Aorta (tissue), 5 donors: ENCODE measurements around the gene RAB4A. TPM values are rescaled to one million over a fixed set of nuclear protein-coding genes. Genes with fewer than 3 reads are reported as not detected.

ENCODE experiments used
- ATAC-seq: fragments of 200-7000 bp; cut with Tn5 transposase; one replicate; pipeline ENCODE4 v1.9.1; 2022; ENCODE audit warnings: moderate library complexity; ENCODE audit not compliant: low FRiP score
- DNase-seq, 2 donors: peaks; one replicate each; pipeline ENCODE4 v3.0.0-alpha.2; 2020
- H3K27ac ChIP-seq, 2 donors: one replicate each; pipeline ENCODE4 v1.5.1; 2013; ENCODE audit warnings: low read length in 2 of 2, mild to moderate bottlenecking in 2 of 2, moderate library complexity in 2 of 2, control low read depth in 1 of 2, inconsistent platforms in 1 of 2, low read depth in 1 of 2
- H3K27me3 ChIP-seq, 2 donors: one replicate each; pipeline ENCODE4 v1.6.1; 2013; ENCODE audit warnings: control low read depth in 1 of 2, low read length in 1 of 2, mild to moderate bottlenecking in 1 of 2, moderate library complexity in 1 of 2; ENCODE audit not compliant: insufficient read depth in 2 of 2, control insufficient read depth in 1 of 2
- H3K36me3 ChIP-seq, 2 donors: one replicate each; pipeline ENCODE4 v1.6.1; 2013; ENCODE audit warnings: control low read depth in 1 of 2, low read length in 1 of 2, mild to moderate bottlenecking in 1 of 2; ENCODE audit not compliant: insufficient read depth in 2 of 2, control insufficient read depth in 1 of 2
- H3K4me1 ChIP-seq, 2 donors: one replicate each; pipeline ENCODE4 v1.6.1; 2013; ENCODE audit warnings: low read length in 2 of 2, control low read depth in 1 of 2, mild to moderate bottlenecking in 1 of 2, moderate library complexity in 1 of 2; ENCODE audit not compliant: insufficient read depth in 2 of 2, control insufficient read depth in 1 of 2
- H3K4me3 ChIP-seq, 2 donors: one replicate each; pipeline ENCODE4 v1.5.1; 2013; ENCODE audit warnings: low read length in 2 of 2, control low read depth in 1 of 2, mild to moderate bottlenecking in 1 of 2
- H3K9me3 ChIP-seq: one replicate; pipeline ENCODE4 v1.6.1; 2013; ENCODE audit warnings: mild to moderate bottlenecking, low read length; ENCODE audit not compliant: control insufficient read depth
- WGBS, 2 donors: extraction: QIAGEN DNeasy Blood & Tissue Kit; methylation state at CpG; one replicate each; pipeline ENCODE4 v1.1.7; 2013; 5-methylcytosine and 5-hydroxymethylcytosine counted together
- intact Hi-C, 2 donors: fragments of 100-400 bp; cut with DNase I; formaldehyde crosslinking; loops; one replicate each; pipeline versions ENCODE4 v1.14.2 to v1.15.0; 2022
- polyA plus RNA-seq, 2 donors: library from polyadenylated mRNA; stranded (reverse); fragments of 200-250 nt; gene quantifications; one replicate each; pipeline ENCODE4 v1.2.3, GENCODE V29; 2013
- total RNA-seq, 2 donors: library from RNA; stranded (reverse); fragmentation: NEBNext Ultra II Directional; extraction: Animal tissue kit (Norgen Biotek cat#: 25700); gene quantifications; one replicate each; pipeline ENCODE4 v1.2.1, GENCODE V29; 2021
- donor health status: healthy with polysubstance abuse.
- donor health status: Bipolar disorder and iron deficiency.
- donor health status: DM: no; HTN: no; CAD: no.
- donor health status: DM: no; HTN: no; CAD: no.
- donor health status: DM: yes; HTN: yes; CAD: no.

The RAB4A gene
- total and polyA plus RNA-seq, 4 donors = 38.1 to 60.5 (median 58.6) TPM

- intact Hi-C loops = no loop called here
- Histone ChIP-seq H3K4me1 (no peaks in the 10 kb centered on the region), H3K4me3 (no peak overlapping the region), H3K27ac (no peak overlapping the region), H3K27me3 (no peaks in the 10 kb centered on the region), H3K36me3 (peaks cover 0 to 4% of the 10 kb centered on the region in 2 donors), H3K9me3 (no peaks in the 10 kb centered on the region)
- WGBS, 2 donors = 77 to 78% methylated on average over 2 of the region's 2 CpGs
- no peak for DNase-seq
- ATAC-seq = no peak
Observed at GRCh38 chr1:229309684-229310083, 38.8 kb downstream of the RAB4A start.

DNA sequence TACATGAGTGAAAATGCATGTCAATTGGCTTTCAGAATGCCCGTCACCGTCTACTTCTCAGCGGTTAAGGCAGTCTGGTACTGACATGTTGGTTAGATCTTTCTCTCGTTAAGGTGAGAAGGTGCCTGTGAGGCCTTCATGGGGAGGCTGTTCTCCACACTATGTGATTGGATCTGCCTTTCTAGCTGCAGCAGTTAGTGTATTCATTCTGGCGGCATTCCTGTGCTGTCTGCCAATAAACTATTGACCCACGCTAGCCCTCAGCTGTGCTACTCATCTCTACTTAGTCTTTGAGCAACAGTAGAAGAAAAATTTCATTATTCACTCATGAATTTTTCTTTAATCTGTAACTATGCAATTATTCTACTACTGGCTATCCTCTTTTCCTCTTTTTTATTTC, 39.9 kb downstream of the RAB4A start:
- ATAC-seq (no peak), DNase-seq (no peak)
- H3K9me3 ChIP-seq = no peaks in the 10 kb centered on the region
- H3K36me3 ChIP-seq = peaks cover 0 to 4% of the 10 kb centered on the region in 2 donors
- H3K27me3 ChIP-seq = no peaks in the 10 kb centered on the region
- H3K4me3 ChIP-seq = no peak overlapping the region
- H3K4me1 ChIP-seq = no peaks in the 10 kb centered on the region
- 88 to 91% methylated on average over 6 of the region's 6 CpGs for WGBS, 2 donors
- intact Hi-C loops = no loop called here
- no peak overlapping the region for H3K27ac ChIP-seq

- H3K27ac ChIP-seq = no peak overlapping the region
- no peaks in the 10 kb centered on the region for H3K9me3 ChIP-seq
- intact Hi-C loops = no loop called here
- no peaks in the 10 kb centered on the region for H3K4me1 ChIP-seq
- ATAC-seq (no peak), DNase-seq (no peak)
- H3K4me3 ChIP-seq = no peak overlapping the region
- no peaks in the 10 kb centered on the region for H3K27me3 ChIP-seq
- peaks cover 0 to 4% of the 10 kb centered on the region in 2 donors for H3K36me3 ChIP-seq
- WGBS, 2 donors = 81 to 86% methylated on average over 2 of the region's 2 CpGs
Observed at GRCh38 chr1:229316166-229316565, 45.3 kb downstream of the RAB4A start.

GRCh38 chr1:229318056-229318455, 47.1 kb downstream of the RAB4A start:
- ATAC-seq (no peak), DNase-seq (no peak)
- no peaks in the 10 kb centered on the region for H3K27me3 ChIP-seq
- 60 to 77% methylated on average over 4 of the region's 4 CpGs for WGBS, 2 donors
- H3K9me3 ChIP-seq = no peaks in the 10 kb centered on the region
- intact Hi-C loops = no loop called here
- peaks cover 0 to 2% of the 10 kb centered on the region in 2 donors for H3K36me3 ChIP-seq
- H3K4me3 ChIP-seq = no peak overlapping the region
- H3K27ac ChIP-seq = no peak overlapping the region
- H3K4me1 ChIP-seq = no peaks in the 10 kb centered on the region

GRCh38 chr1:229319487-229319886, 48.6 kb downstream of the RAB4A start:
- Histone ChIP-seq H3K27me3 (no peaks in the 10 kb centered on the region), H3K27ac (no peak overlapping the region), H3K4me3 (no peak overlapping the region), H3K36me3 (peaks cover 0 to 2% of the 10 kb centered on the region in 2 donors), H3K9me3 (no peaks in the 10 kb centered on the region), H3K4me1 (no peaks in the 10 kb centered on the region)
- ATAC-seq = no peak
- intact Hi-C loops = no loop called here
- 96% methylated on average over 7 of the region's 7 CpGs for WGBS, 2 donors
- DNase-seq = no peak

GRCh38 chr1:229323201-229323600, 52.3 kb downstream of the RAB4A start:
- Histone ChIP-seq H3K4me3 (no peak overlapping the region), H3K27me3 (no peaks in the 10 kb centered on the region), H3K36me3 (no peaks in the 10 kb centered on the region), H3K27ac (no peak overlapping the region), H3K4me1 (no peaks in the 10 kb centered on the region), H3K9me3 (no peaks in the 10 kb centered on the region)
- intact Hi-C loops = no loop called here
- 86 to 87% methylated on average over 7 of the region's 7 CpGs for WGBS, 2 donors
- ATAC-seq (no peak), DNase-seq (no peak)

- H3K36me3 ChIP-seq = no peaks in the 10 kb centered on the region
- DNase-seq = no peak
- 88 to 95% methylated on average over 2 of the region's 2 CpGs for WGBS, 2 donors
- H3K9me3 ChIP-seq = no peaks in the 10 kb centered on the region
- no peaks in the 10 kb centered on the region for H3K27me3 ChIP-seq
- H3K27ac ChIP-seq = no peak overlapping the region
- intact Hi-C loops = no loop called here
- H3K4me3 ChIP-seq = no peak overlapping the region
- no peaks in the 10 kb centered on the region for H3K4me1 ChIP-seq
- ATAC-seq = no peak
Observed at GRCh38 chr1:229323885-229324553, 53.1 kb downstream of the RAB4A start.

- H3K36me3 ChIP-seq = no peaks in the 10 kb centered on the region
- no peaks in the 10 kb centered on the region for H3K9me3 ChIP-seq
- ATAC-seq (no peak), DNase-seq (no peak)
- H3K4me1 ChIP-seq = no peaks in the 10 kb centered on the region
- no peaks in the 10 kb centered on the region for H3K27me3 ChIP-seq
- no peak overlapping the region for H3K27ac ChIP-seq
- intact Hi-C loops = no loop called here
- WGBS, 2 donors = 89 to 96% methylated on average over 2 of the region's 2 CpGs
- H3K4me3 ChIP-seq = no peak overlapping the region
Observed at GRCh38 chr1:229325401-229325800, 54.5 kb downstream of the RAB4A start.

- Histone ChIP-seq H3K27me3 (no peaks in the 10 kb centered on the region), H3K4me1 (no peaks in the 10 kb centered on the region), H3K4me3 (no peak overlapping the region), H3K27ac (no peak overlapping the region), H3K9me3 (no peaks in the 10 kb centered on the region), H3K36me3 (no peaks in the 10 kb centered on the region)
- DNase-seq = no peak
- intact Hi-C loops = no loop called here
- ATAC-seq = no peak
- 78 to 79% methylated on average over 10 of the region's 10 CpGs for whole genome bisulfite sequencing, 2 donors
Observed at GRCh38 chr1:229325853-229326487, 55.1 kb downstream of the RAB4A start.
